ENCODE measurements around the gene DAB2IP.

DNA sequence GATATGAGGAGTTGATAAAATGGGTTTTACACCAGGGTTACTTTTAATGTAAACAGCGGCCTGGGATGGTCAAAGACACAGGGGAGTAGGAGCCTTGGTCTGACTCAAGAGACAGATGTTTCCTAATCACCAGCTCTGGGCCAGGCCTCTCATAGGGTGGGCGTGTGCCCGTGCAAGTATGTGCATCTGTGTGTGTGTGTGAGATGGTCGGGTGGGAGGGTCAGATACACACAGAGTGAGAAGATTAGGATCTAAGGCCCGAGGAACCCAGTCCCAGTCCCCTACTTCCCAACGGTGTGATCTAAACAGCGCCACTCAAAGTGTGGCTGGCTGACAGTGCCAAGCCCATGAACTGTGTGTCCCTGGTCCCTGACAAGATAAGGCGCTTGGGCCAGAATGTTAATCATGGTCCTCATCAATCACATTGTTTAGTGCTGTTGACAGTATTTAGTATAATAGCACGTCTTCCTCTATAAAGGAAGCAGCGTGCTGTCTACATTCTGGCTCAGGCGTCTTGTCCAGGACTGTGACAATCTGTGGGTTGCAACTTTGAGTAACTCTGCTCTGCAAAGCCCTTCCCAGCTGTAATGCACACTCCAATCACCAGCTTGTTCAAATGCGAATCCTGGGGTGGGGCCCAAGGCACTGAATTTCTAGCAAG lies 173.7 kb downstream of the DAB2IP start:
- TF ChIP-seq ZNF274 (IDR thresholded peaks at IDR 0.05; ENCODE audit: low read length) = no peak
- no peak for TF ChIP-seq ZNF274 (tag by site-specific recombination; IDR thresholded peaks at IDR 0.05; ENCODE audit: borderline replicate concordance)
- no peak for TF ChIP-seq ZNF600 (tag by site-specific recombination; IDR thresholded peaks at IDR 0.05)
- TF ChIP-seq SETDB1 (IDR thresholded peaks at IDR 0.05; ENCODE audit: insufficient read length, low read length) = no peak
- TF ChIP-seq, protein P1, sequence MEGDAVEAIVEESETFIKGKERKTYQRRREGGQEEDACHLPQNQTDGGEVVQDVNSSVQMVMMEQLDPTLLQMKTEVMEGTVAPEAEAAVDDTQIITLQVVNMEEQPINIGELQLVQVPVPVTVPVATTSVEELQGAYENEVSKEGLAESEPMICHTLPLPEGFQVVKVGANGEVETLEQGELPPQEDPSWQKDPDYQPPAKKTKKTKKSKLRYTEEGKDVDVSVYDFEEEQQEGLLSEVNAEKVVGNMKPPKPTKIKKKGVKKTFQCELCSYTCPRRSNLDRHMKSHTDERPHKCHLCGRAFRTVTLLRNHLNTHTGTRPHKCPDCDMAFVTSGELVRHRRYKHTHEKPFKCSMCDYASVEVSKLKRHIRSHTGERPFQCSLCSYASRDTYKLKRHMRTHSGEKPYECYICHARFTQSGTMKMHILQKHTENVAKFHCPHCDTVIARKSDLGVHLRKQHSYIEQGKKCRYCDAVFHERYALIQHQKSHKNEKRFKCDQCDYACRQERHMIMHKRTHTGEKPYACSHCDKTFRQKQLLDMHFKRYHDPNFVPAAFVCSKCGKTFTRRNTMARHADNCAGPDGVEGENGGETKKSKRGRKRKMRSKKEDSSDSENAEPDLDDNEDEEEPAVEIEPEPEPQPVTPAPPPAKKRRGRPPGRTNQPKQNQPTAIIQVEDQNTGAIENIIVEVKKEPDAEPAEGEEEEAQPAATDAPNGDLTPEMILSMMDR (tag by site-specific recombination; IDR thresholded peaks at IDR 0.05) = no peak
- no peak for TF ChIP-seq GLI2 (tag by site-specific recombination; IDR thresholded peaks at IDR 0.05; ENCODE audit: borderline replicate concordance, low read depth)
- TF ChIP-seq BCL11B (tag by site-specific recombination; IDR thresholded peaks at IDR 0.05; ENCODE audit: low read depth) = no peak
- no peak for TF ChIP-seq HOXA7 (CRISPR knock-in tag; IDR thresholded peaks at IDR 0.05; ENCODE audit: borderline replicate concordance)
- no peak for TF ChIP-seq ZEB2 (tag by site-specific recombination; IDR thresholded peaks at IDR 0.05)
